Measurements from ENCODE around the gene OSBPL3. TPM values are rescaled to one million over a fixed set of nuclear protein-coding genes. Genes with fewer than 3 reads are reported as not detected.

OSBPL3 gene
- total RNA-seq, 2 experiments from 2014 or later, result 44.6 to 45.7 TPM

- Mint-ChIP-seq H3K36me3 (ENCODE audit: low read depth) (peaks cover 17% of the 10 kb centered on the region), H3K27ac (no peak overlapping the region), H3K27me3 (no peaks in the 10 kb centered on the region), H3K4me3 (no peak overlapping the region), H3K9me3 (peaks cover 9% of the 10 kb centered on the region), H3K4me1 (ENCODE audit: low read depth) (peaks cover 29% of the 10 kb centered on the region)
- DNase-seq (no peak), ATAC-seq (no peak)
- ChIA-PET CTCF (interaction anchor here (0.9 to 1.6 kb wide), 2 partner anchors 8 to 39 kb away, joined by 3 read pairs; no protein-coding TSS in a partner anchor), POLR2A (no interaction called here)
- intact Hi-C loops (cut with micrococcal nuclease), result no loop called here
- TF ChIP-seq CTCF (IDR thresholded peaks at IDR 0.05), result no peak
These were observed 37.8 kb downstream of the OSBPL3 start for GRCh38 chr7:24942226-24942625.

- CTCF ChIA-PET, result no interaction called here
- no peak for DNase-seq
- Mint-ChIP-seq H3K27ac (no peak overlapping the region), H3K9me3 (peaks cover 14% of the 10 kb centered on the region), H3K27me3 (no peaks in the 10 kb centered on the region), H3K4me3 (no peak overlapping the region), H3K36me3 (ENCODE audit: low read depth) (peaks cover 21% of the 10 kb centered on the region), H3K4me1 (ENCODE audit: low read depth) (peaks cover 37% of the 10 kb centered on the region)
- intact Hi-C loops (cut with micrococcal nuclease), result no loop called here
- no peak for TF ChIP-seq CTCF (IDR thresholded peaks at IDR 0.05)
- POLR2A ChIA-PET, result no interaction called here
- no peak for ATAC-seq
These were observed 40.6 kb downstream of the OSBPL3 start for GRCh38 chr7:24939416-24939815.

- intact Hi-C loops (cut with micrococcal nuclease), result no loop called here
- no peak overlapping the region for H3K4me3 Mint-ChIP-seq
- peak overlapping the region; percentile 17 for H3K27ac Mint-ChIP-seq
- peaks cover 42% of the 10 kb centered on the region for H3K4me1 Mint-ChIP-seq (ENCODE audit: low read depth)
- no peak for TF ChIP-seq CTCF (IDR thresholded peaks at IDR 0.05)
- DNase-seq, result no peak
- peaks cover 14% of the 10 kb centered on the region for H3K9me3 Mint-ChIP-seq
- ChIA-PET CTCF (interaction anchor here (1.8 kb wide), 1 partner anchor 10 kb away, joined by 6 read pairs; no protein-coding TSS in a partner anchor), POLR2A (no interaction called here)
- ATAC-seq, result no peak
- no peaks in the 10 kb centered on the region for H3K27me3 Mint-ChIP-seq
- peaks cover 37% of the 10 kb centered on the region for H3K36me3 Mint-ChIP-seq (ENCODE audit: low read depth)
These were observed 43.7 kb downstream of the OSBPL3 start for GRCh38 chr7:24936121-24936824.

GRCh38 chr7:24933298-24933697 is 46.7 kb downstream of the OSBPL3 start:
- CTCF ChIA-PET, result interaction anchor here (0.8 to 1.5 kb wide), 4 partner anchors 9 to 120 kb away, joined by 3 to 4 read pairs (median 3); no protein-coding TSS in a partner anchor
- POLR2A ChIA-PET, result interaction anchor here (1.2 kb wide), 1 partner anchor 23 kb away, joined by 3 read pairs; no protein-coding TSS in a partner anchor

More at GRCh38 chr7:24933298-24933697, 46.7 kb downstream of the OSBPL3 start:
- Mint-ChIP-seq H3K4me1 (ENCODE audit: low read depth) (peaks cover 48% of the 10 kb centered on the region), H3K4me3 (no peak overlapping the region), H3K9me3 (peaks cover 11% of the 10 kb centered on the region), H3K36me3 (ENCODE audit: low read depth) (peaks cover 42% of the 10 kb centered on the region), H3K27me3 (no peaks in the 10 kb centered on the region), H3K27ac (no peak overlapping the region)
- TF ChIP-seq CTCF (IDR thresholded peaks at IDR 0.05), result no peak
- no peak for ATAC-seq
- DNase-seq, result no peak
- intact Hi-C loops (cut with micrococcal nuclease), result no loop called here

Measured in activated CD8-positive, alpha-beta T cell treated with anti-CD3 and anti-CD28 coated beads for 36 hours (primary cell).